Left kidney (tissue), 2 donors: ENCODE results near the gene AKAP13. TPM values are rescaled to one million over a fixed set of nuclear protein-coding genes. Genes with fewer than 3 reads are reported as not detected.

Experiments
- DNase-seq: peaks from one replicate; pipeline ENCODE4 v3.0.0-alpha.2; 2013
- polyA plus RNA-seq: library from polyadenylated mRNA; unstranded; fragments of 120-200 nt; gene quantifications from one replicate; pipeline ENCODE4 v1.2.1, GENCODE V29; 2013; ENCODE audit not compliant: insufficient read length

Gene AKAP13
- polyA plus RNA-seq, 1 donor = 101 TPM

DNA sequence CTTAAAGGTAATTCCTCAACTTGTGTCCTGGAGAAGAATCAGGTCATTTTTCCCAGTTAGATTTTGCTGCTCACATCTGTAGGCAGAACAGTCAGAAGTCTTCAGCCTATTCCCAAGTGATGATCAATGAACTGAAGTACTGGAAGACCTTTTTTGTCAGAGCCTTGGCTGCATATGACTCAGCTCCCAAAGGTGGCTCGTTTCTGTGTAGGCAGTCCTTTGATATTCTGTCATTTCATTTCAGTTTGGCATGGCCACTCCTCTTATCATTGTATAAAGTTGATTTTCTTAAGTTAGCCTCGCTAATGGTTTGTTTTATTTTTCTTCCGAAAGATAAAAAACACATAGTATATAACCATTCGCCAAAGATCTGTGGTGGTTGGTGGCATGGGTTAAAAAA lies 323.7 kb downstream of the AKAP13 start:
- no peak for DNase-seq

DNA sequence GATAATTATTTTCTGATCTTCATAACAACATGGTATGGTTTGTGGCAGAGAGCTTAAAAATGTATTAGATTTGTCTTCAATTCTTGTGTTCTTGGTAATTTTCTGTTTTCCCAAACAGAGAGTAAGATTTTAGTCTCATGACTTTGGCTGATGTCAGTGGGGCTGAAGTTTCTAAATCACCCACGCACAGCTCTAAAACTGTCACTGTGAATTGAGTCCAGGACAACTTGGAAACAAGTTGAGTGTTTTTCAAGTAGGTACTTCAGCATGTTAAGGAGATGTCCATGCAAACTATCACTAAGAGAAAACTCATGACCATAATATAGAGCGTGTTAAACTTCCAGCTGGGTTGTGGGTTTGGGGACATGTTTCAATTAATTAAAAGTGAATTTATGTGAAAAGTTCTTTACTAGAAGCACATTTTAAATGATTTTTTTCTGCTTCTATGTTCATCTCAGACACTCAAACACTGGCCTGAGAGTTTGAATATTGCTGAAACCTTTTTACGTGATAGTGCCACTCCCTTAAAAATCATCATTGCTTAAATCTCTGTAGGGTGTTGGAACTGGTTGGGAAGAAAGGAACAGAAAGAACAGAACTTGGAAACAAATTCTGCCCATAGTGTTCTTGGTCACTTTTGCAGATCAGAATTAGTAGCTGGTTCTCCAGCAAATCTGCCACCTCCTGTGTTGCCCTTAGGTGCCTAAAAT lies 324.5 kb downstream of the AKAP13 start:
- no peak for DNase-seq

DNA sequence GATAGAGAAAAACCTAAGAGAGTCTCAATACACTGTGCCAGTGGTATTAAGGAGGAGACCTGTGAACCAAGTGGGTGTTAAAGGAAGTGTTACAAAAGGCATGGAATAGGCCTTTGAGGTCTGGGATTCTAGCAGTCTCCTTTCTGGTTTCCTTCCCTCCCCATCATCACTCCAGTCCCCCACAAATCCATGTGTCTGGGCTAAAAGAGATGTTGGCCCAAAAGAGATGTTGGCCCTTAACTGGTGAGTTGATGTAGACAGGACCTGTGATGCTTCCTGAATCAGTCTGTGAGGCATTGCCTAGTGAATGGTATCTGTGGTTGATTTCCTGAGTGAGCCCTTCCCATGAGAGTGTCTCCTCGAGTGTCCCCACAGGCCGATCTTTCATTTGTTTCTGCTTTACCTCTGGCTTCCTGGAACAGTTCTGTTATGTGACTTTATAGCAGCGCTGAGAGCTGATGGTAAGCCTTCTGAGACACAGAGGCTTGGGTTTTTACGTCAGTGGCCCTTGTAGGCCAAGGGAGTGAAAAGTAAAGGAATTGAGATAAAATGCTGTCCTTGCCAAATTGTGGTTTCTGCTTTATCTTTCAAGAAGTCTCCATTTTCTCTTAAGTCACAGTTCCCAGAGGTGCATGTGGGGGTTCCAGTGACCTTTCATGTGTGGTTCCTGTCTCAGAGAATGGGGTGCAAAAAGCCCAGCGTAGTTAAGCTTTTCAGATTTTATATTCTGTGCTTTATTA lies 326.5 kb downstream of the AKAP13 start:
- no peak for DNase-seq

DNA sequence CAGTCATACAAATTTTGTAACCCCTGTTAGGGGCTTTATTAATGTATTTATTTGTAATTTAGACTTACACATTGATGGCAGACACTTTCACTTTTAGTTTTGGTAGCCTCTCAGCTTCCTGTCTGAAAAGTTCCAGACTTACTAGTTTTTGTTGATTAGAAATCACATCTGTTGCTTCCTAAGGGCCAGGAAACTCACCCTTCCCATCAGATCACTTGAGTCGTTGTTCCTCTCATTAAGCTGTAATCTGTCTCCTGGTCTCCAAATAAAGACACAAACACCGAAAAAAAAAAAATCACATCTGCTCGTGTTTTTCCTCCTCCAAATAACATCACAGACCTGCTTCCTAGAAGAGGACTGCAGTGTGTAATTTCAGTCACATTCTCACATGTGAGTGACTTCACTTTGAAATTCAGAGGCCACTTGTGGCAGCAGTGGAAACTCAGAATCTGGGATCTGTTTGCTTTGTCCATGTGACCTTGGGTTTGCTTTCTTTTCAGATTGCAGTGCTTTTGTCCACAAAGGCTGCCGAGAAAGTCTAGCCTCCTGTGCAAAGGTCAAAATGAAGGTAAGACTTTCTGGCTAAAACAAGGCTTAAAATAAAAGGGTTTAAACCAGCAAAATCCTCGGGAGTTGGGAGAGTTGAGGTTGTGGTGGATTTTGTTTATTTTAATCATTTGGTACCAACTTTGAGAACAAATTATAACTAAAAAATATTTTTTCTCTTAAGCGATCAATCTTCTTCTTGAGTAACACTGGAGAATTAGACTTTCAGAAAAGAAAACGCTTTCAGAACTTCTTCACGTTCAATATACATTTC lies 327.3 kb downstream of the AKAP13 start:
- DNase-seq = peak; percentile 64

DNA sequence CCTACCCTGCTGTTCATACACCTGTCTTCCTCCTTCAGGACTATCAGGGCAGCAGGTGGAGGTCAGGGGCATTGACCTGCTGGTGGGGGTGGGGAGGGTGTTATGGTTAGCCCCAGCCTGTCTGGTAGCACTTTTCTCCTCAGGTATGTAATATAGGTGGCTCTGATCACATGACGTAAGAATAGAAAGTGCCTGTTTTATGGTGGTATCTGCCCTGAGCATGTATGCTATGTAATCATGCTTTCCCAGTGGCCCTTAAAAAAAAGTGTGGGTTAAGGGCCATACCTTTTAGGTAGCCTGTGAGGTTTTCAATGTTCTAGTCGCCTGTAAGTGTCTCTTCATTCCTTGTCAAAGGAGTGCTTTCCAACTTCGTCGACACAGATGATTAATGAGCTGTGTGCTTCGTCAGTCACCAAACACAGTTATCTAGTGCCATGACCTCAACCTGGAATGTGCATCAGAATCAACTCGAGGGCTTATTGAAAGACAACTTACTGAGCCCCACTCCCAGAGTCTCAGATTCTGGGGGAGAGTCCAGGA lies 328.1 kb downstream of the AKAP13 start:
- DNase-seq = no peak

DNA sequence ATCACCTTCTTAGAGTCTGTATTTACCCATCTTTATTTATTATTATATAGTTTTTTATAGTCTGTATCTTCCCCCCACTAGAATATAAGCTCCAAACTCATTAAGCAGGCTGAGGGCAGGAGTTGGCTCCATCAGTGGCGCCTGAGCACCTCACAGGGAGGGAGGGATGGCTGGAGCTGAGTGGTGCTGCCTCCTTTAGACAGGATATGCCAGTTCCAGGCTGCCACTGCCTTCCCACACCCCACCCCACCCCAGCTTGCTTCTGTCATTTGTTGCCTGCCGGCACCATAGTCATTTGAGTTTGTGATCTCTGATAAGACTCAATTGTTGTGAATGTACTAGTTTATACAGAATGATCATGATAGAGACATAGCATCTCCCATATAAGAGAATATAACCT lies 328.8 kb downstream of the AKAP13 start:
- no peak for DNase-seq

DNA sequence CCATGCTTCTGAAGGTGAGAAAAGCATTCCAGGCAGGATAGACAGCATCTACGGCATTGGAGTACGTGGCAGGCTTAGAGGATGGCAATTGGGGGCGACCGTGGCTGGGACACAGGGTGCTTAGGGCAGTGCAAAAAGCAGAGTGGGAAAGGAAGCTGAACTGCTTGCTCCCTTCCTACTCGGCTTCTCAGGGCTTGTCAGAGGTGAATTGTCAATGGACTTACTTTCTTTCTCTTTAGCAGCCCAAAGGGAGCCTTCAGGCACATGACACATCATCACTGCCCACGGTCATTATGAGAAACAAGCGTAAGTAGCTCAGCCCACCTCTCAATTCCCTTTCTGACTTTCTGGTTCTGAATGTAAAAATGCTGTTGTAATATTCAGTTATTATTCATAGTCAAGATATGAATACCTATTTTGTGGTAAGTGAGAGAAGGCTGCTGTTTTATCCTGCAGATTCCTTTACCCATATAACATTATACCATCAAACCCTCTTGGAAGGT lies 330.0 kb downstream of the AKAP13 start:
- DNase-seq = no peak

DNA sequence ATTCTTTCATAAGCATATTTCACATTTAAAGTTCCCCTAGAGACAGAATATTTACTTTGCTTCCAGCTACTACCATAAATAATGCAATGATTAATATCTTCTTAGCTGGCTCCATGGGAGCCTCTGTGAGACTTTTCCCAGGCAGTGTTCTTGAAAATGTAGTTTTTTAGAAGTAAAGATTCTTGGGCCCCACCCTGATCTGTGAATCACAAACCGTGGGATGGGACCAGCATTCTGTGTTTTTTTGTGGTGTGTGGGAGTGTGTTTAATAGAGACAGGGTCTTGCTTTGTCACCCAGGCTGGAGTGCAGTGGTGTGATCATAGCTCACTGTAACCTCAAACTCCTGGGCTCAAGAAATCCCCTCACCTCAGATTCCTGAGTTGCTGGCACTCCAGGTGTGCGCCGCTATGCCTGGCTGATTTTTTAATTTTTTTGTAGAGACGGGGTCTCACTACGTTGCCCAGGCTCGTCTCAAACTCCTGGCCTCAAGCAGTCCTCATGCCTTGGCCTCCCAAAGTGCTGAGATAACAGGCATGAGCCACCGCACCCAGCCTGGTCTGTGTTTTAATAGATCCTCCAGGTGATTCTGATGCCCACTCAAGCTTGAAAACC lies 331.3 kb downstream of the AKAP13 start:
- DNase-seq = no peak

DNA sequence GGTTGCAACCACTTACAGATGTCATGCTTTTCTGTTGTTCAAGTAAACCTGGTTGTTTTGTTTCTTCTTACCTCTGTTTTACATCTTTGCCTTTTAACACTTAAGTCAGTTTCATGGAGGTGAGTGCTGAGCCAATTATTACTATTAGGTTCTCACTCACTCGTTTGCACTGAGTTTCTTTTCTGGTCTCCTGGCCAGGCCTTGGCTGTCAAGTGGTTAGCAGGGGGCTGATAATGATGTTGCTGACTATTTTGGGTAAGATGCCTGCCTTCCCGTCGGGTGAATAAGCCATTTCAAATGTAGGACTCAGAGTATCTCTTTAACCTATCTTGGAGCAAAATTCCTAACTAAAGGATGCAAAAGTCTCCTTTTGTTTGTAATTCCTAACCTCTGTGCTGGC lies 335.9 kb downstream of the AKAP13 start:
- DNase-seq = no peak

DNA sequence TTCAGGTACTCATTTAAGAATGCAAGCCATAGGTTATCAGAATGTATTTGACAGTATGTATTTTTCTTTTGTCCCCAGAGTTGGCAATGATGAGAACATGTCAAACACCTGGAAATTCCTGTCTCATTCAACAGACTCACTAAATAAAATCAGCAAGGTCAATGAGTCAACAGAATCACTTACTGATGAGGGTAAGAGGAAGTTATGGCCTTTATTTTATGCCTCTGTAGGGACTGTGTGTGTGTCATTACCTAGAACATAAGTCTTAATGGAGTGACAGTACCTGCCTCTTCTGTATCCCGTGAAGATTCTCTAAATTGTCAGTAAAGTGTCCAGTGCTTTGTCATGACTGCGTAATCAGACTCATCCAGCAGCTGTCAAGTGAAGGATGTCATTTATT lies 336.8 kb downstream of the AKAP13 start:
- no peak for DNase-seq

DNA sequence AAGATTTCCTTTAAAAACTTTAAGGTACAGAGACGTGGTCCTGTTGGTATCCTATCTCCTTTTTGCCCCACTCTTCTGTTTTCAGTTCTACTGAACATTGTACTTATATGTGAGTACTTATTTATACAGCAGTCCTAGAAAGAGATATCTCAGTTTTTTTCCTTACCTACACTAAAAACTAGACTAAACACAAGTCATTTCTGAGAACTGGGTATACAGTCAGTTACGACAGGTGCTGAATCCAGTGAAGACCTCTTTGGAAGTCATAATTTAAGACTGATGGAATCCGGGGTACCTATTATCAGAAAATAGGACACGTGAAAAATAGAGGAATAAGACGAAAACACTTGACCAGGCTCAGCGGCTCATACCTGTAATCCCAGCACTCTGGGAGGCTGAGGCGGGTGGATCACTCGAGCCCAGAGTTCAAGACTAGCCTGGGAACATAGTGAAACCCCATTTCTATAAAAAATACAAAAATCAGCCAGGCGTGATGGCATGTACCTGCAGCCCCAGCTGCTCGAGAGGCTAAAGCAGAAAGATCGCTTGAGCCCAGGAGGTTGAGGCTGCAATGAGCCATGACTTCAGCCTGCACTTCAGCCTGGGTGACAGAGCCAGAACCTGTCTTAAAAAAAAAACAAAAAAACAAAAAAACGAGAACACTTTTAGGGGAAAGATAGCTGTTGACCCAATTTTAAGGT lies 338.0 kb downstream of the AKAP13 start:
- no peak for DNase-seq

DNA sequence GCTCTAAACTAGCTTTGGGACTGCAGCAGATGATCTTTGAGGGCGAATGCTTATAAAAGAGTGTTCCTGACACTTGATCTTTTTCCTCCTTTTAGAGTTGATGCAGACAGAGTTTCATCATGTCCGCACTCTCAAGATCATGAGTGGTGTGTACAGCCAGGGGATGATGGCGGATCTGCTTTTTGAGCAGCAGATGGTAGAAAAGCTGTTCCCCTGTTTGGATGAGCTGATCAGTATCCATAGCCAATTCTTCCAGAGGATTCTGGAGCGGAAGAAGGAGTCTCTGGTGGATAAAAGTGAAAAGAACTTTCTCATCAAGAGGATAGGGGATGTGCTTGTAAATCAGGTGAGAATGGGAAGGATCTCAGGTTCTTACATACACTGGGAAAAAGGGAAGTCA lies 338.6 kb downstream of the AKAP13 start:
- DNase-seq = no peak

DNA sequence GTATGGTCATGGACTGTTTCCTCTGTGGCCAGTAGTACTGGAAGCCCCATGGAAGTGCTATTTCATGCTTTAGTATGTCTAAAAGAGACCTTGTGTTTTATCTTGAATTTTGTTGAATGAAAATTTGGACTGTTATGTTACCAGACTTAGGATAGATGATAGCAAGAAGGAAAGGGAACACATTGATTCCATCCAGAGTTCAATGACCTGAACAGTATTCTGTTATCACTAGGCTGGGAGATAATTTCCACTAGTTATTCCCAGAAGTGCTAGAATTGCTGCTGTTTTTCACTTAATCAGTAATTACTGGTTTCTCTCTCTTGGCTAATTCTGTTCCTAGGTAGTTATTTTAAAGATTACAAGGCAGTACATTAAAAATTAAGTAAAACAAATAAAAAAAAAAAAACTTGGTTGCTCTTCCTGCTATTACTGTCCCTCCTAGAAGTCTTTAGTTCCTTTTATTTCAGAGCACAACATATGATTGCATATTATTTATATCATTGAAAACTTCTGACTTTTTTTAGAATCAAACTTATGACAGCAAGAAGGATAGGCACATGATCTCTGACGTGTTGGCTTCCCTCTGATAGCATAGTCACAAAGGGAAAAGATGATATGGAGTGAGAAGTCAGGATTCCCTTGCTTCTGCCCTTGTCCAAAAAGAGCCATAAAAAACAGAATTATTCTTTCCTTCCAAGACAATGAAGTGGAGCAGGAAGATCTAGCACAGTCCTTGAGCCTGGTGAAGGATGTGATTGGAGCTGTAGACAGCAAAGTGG lies 342.2 kb downstream of the AKAP13 start:
- DNase-seq = no peak

DNA sequence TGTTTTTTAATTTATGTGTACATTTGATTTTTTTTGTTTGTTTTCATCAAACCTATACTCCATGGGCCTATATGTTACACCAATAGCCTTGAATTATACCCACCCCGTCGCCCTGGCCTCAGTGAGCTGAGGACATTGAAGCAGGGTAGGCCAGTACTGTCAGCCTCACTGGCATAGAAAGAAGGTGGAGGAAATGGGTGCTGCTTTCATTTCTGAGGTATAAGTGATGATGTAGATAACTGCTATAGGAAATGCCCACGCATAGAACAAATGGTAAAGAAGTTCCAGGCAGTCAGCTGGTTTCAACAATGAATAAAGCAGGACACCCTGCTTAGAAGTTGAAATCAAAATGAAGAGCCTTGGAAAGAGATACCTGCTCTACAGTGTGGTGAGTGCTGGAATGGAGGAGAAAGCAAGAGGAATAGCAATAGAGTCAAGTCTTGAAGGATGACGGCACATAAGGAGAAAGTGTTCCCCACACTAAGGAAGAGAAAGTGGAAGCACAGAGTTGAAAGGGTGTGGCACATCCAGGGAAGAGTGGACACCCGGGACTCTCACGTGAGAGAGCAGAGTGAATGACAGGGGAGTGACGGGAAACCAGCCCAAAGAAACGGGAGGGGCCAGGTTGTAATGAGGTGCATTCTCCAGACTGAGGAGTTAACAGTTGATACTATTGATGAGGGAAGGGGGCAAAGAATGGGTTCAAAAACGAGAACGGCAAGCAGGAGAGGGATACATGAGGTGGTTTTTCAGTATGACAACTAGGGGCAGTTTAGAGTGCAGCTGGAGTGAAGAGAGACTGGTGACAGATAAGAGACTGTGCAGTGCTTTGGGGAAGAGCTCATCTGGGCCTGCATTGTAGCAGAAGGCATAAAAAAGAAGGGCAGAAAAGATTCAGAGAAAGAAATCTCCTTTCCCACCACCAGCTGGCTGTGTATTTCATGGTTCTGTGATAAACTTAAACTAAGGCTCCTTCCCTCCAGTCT lies 343.9 kb downstream of the AKAP13 start:
- DNase-seq = no peak

DNA sequence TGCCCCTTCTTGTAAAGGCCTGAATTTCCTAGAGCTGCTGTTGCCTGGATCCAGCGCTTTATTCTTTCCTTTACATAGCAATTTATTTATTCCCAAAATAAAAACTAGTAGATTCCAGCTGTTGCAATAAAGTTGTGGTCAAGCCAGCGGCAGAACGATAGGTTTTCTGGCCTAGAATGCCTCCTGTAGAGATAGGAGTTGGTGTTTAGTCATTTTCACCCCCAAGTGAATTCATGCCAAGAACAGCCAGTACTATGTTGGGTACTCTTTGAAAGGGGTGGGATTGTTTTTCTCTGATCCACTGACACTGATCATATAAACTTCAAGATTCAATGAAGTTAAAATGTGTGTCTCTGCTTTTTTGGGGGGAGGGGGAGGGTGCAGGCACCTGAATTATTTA lies 344.6 kb downstream of the AKAP13 start:
- no peak for DNase-seq

DNA sequence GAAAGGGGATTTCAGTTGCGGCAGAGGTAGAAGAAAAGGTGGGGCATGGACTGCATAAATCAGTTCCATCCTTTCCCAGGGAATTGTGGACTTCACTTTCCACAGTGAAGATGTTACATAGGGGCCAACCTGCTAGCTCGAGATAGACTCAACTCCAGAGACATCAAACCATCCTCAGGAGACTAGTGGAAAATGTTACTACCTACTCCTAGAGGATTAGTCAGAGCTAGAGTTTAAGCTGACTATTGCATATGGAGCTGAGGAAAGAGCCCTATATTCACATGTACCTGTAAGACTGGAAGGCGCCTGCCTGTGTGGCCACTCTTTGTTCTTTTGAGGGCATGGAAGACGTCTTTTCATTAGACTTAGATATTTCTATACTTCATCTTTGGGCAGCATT lies 345.2 kb downstream of the AKAP13 start:
- no peak for DNase-seq

DNA sequence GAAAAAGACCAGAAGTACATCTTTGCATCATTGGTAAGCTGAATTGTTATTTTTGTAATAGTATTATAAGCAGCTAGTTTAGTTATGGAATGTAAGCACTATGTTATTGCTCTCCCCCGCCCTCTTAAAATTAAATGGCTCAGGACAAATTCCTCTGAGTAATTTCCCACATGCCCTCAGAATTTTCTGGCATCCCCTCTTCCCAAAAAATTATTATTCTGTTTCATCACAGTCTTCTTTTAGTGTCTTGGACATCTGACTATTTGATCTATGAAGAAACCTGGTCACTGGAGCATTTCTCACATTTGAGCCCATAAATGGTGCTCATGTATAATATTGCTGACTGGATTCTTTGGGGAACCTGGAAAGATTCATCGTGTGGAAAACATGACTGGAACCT lies 346.1 kb downstream of the AKAP13 start:
- no peak for DNase-seq

DNA sequence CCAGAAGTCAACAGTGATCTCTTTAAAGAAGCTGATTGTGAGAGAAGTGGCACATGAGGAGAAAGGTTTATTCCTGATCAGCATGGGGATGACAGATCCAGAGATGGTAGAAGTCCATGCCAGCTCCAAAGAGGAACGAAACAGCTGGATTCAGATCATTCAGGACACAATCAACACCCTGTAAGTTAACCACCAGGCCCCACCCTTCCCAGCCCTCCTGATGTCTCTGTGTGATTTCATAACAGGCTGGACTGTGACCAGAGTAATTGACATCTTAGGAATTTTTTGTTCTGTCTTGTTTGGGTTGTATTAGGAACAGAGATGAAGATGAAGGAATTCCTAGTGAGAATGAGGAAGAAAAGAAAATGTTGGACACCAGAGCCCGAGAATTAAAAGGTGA lies 346.7 kb downstream of the AKAP13 start:
- DNase-seq = no peak
